SK-N-SH treated with all-trans-retinoic acid at 6 μM for 48 hours (cell line): Measurements from ENCODE around the gene TM7SF2.

Experiments
- CREB5 ChIP-seq: fragments of 250-450 bp; sonication (Bioruptor Pico); IDR thresholded peaks from 2 replicates; pipeline ENCODE4 v1.5.1; 2020; ENCODE audit warnings: low read depth, mild to moderate bottlenecking, moderate library complexity
- GLIS3 ChIP-seq: fragments of 250-450 bp; sonication (Bioruptor Pico); IDR thresholded peaks from 2 replicates; pipeline ENCODE4 v1.5.0; 2020; ENCODE audit warnings: mild to moderate bottlenecking, moderate library complexity
- ISL1 ChIP-seq: fragments of 250-450 bp; sonication (Bioruptor Pico); IDR thresholded peaks from 2 replicates; pipeline ENCODE4 v2.1.2; 2022; ENCODE audit warnings: mild to moderate bottlenecking, moderate library complexity
- PATZ1 ChIP-seq: fragments of 250-450 bp; sonication (Bioruptor Pico); IDR thresholded peaks from 2 replicates; pipeline ENCODE4 v1.8.0; 2020; ENCODE audit warnings: mild to moderate bottlenecking, moderate library complexity, borderline replicate concordance
- TOX ChIP-seq: fragments of 250-450 bp; sonication (Bioruptor Pico); IDR thresholded peaks from 2 replicates; pipeline ENCODE4 v1.8.0; 2021; ENCODE audit warnings: mild to moderate bottlenecking, moderate library complexity, borderline replicate concordance
- ZC3H10 ChIP-seq: fragments of 250-450 bp; sonication (Bioruptor Pico); IDR thresholded peaks from 2 replicates; pipeline ENCODE4 v1.5.1; 2021; ENCODE audit warnings: mild to moderate bottlenecking, moderate library complexity
- ZFP30 ChIP-seq: fragments of 450-650 bp; formaldehyde crosslinking; IDR thresholded peaks from 2 replicates; pipeline ENCODE4 v1.5.0; 2022; ENCODE audit warnings: mild to moderate bottlenecking, moderate library complexity
- ZNF70 ChIP-seq: fragments of 450-650 bp; formaldehyde crosslinking; IDR thresholded peaks from 2 replicates; pipeline ENCODE4 v1.5.0; 2020; ENCODE audit warnings: mild to moderate bottlenecking, moderate library complexity

- TF ChIP-seq ZFP30 (CRISPR knock-in tag), result no peak
- no peak for TF ChIP-seq TOX (CRISPR knock-in tag)
- TF ChIP-seq CREB5 (CRISPR knock-in tag), result no peak
- no peak for TF ChIP-seq ZNF70
- no peak for TF ChIP-seq ZC3H10 (CRISPR knock-in tag)
- TF ChIP-seq PATZ1 (CRISPR knock-in tag), result no peak
- TF ChIP-seq GLIS3 (CRISPR knock-in tag), result no peak
- no peak for TF ChIP-seq ISL1 (CRISPR knock-in tag)
Measured at GRCh38 chr11:65108469-65109123, 3.1 kb upstream of the TM7SF2 start.
